NK-92 (cell line): Measurements from ENCODE around the gene DDO.

Source experiments
- DNase-seq: peaks from one replicate; lab custom pipeline; 2025; ENCODE audit not compliant: unreplicated experiment; lab: John Stamatoyannopoulos, UW

DDO gene

GRCh38 chr6:110348961-110349690 is 66.2 kb downstream of the DDO start:
- no peak for DNase-seq

GRCh38 chr6:110345025-110345424 is 70.3 kb downstream of the DDO start:
- no peak for DNase-seq

GRCh38 chr6:110342759-110343158 is 72.6 kb downstream of the DDO start:
- DNase-seq = no peak
